H1 (cell line): ENCODE measurements around the gene ATF7IP2. TPM values are rescaled to one million over a fixed set of nuclear protein-coding genes. Genes with fewer than 3 reads are reported as not detected.

Source experiments
- ATF2 ChIP-seq: IDR thresholded peaks from 2 replicates; pipeline ENCODE4 v1.6.1; 2012; ENCODE audit warnings: low read length, inconsistent platforms
- BCL11A ChIP-seq, 2 experiments: IDR thresholded peaks; one replicate each; pipeline ENCODE4 v1.6.1; 2011; ENCODE audit warnings: low read depth in 2 of 2, low read length in 2 of 2, mild to moderate bottlenecking in 2 of 2
- RNF2 ChIP-seq: fragments of 200-900, 300-1000 bp; sonication (generic); IDR thresholded peaks from 2 replicates; pipeline ENCODE4 v1.7.1; 2016; ENCODE audit warnings: borderline replicate concordance, low read depth, mild to moderate bottlenecking, antibody characterized with exemption, low read length; ENCODE audit not compliant: poor library complexity, severe bottlenecking; ENCODE audit errors: missing control alignments
- SAP30 ChIP-seq: fragments of 300-600 bp; sonication (generic); IDR thresholded peaks from 2 replicates; pipeline ENCODE4 v1.7.1; 2012; ENCODE audit warnings: low read length, moderate library complexity, mild to moderate bottlenecking, inconsistent platforms; ENCODE audit not compliant: insufficient read depth, insufficient replicate concordance
- SRF ChIP-seq: IDR thresholded peaks from 2 replicates; pipeline ENCODE4 v1.6.1; 2011; ENCODE audit warnings: mild to moderate bottlenecking, low read depth, low read length, moderate library complexity
- polyA plus RNA-seq, 7 experiments: library from polyadenylated mRNA; depleted of rRNA in 3 of 7; stranded (reverse) in 5 of 7; unstranded in 2 of 7; fragments of >200 nt in 5 of 7; fragments of 200-250 nt in 2 of 7; gene quantifications; 1 replicate in 5 of 7; 2 replicates in 1 of 7; 4 replicates in 1 of 7; pipeline versions ENCODE4 v1.2.1 to v1.2.3, GENCODE V29; 2011 to 2013; ENCODE audit warnings: missing spikeins in 2 of 7, mixed read lengths in 2 of 7
- total RNA-seq: library from RNA; stranded (reverse); fragmentation: NEBNext Ultra II Directional; extraction: Animal tissue kit (Norgen Biotek cat#: 25700); gene quantifications from 2 replicates; pipeline ENCODE4 v1.2.1, GENCODE V29; 2021

Gene ATF7IP2
- total and polyA plus RNA-seq, 2 of the 8 experiments (the other 6 are each of a cell fraction or from before 2014, with no cell fraction given): 28.7 to 32.8 TPM

GRCh38 chr16:10373556-10373955 is 12.3 kb upstream of the ATF7IP2 start (continued):
- TF ChIP-seq SRF (no peak), ATF2 (no peak), BCL11A (IDR thresholded peaks at IDR 0.05; ENCODE audit: low read depth in 2 of 2, low read length in 2 of 2) (no peak), SAP30 (no peak), RNF2 (no peak)
